Stimulated activated CD8-positive, alpha-beta memory T cell treated with anti-CD3 and anti-CD28 coated beads, Interleukin-7, amount 100 ng/mL, for 1 hour (primary cell): ENCODE data around the gene WNT4.

Source experiments
- DNase-seq, 2 donors: peaks; one replicate each; pipeline ENCODE4 v3.0.0-alpha.2; 2020; ENCODE audit warnings: low read depth in 2 of 2

The WNT4 gene

DNA sequence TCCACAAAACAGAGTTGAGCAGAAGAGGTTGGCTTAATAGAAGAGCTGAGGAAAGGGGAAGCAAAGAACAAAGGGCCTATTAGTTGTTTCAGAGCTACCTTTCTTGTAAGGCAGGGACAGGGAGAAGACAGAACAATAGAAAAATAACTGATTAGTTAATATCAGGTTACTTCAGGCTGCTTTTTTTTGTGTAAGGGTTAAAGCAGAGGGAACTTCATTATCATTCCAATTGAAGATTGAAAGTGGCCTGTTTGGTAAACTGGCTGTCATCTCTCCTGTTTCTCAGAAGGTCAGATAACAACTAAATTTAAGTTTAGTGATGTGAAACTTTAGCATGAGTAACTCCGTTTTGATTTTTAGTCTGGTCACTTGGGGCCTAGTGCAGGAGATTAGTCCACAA lies 68.1 kb downstream of the WNT4 start:
- no peak for DNase-seq

DNA sequence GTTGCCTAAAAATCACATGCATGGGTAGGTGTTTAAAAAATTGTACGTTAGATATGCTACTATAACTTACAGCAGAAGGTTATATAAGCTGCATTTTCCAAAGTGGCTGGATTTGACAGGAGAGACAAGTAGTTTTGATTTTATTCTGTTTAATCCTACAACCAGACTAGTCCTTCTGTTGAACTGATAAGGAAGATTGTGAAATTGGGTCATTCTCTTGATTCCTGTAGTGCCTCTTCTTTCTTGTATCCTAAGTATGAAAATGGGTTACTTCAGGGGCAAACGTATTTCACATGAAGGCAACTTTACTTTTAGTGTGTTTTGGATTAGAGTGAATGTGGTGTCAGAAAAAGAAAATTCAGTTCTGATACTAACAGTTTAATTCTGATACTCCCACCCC lies 71.4 kb downstream of the WNT4 start:
- DNase-seq = no peak
